HepG2 (cell line): ENCODE measurements around the gene FGF19. TPM values are rescaled to one million over a fixed set of nuclear protein-coding genes. Genes with fewer than 3 reads are reported as not detected.

Experiments used
- ATF7 ChIP-seq, 2 experiments: fragments of 450-650 bp in 1 of 2; sonication (generic) in 1 of 2; formaldehyde crosslinking in 1 of 2; IDR thresholded peaks; 2 replicates each; pipeline versions ENCODE4 v1.4.0 to v1.6.1; 2016 to 2020; ENCODE audit warnings: antibody characterized with exemption in 1 of 2, mild to moderate bottlenecking in 1 of 2, missing genetic modification reagents in 1 of 2
- ATM ChIP-seq: fragments of 450-650 bp; IDR thresholded peaks from 2 replicates; pipeline ENCODE4 v1.7.1; 2017; ENCODE audit warnings: mild to moderate bottlenecking, borderline replicate concordance
- CCDC6 ChIP-seq: sonication (generic); formaldehyde crosslinking; IDR thresholded peaks from 2 replicates; pipeline ENCODE4 v1.8.1; 2022; ENCODE audit warnings: mild to moderate bottlenecking, missing genetic modification reagents, moderate library complexity
- MTA3 ChIP-seq: sonication (generic); formaldehyde crosslinking; IDR thresholded peaks from 2 replicates; pipeline ENCODE4 v1.4.0; 2020; ENCODE audit warnings: missing genetic modification reagents
- MTF2 ChIP-seq: sonication (generic); formaldehyde crosslinking; IDR thresholded peaks from 2 replicates; pipeline ENCODE4 v1.5.0; 2020; ENCODE audit warnings: missing genetic modification reagents, borderline replicate concordance
- MYNN ChIP-seq: sonication (generic); formaldehyde crosslinking; IDR thresholded peaks from 2 replicates; pipeline ENCODE4 v1.4.0; 2020; ENCODE audit warnings: mild to moderate bottlenecking, low read depth, missing genetic modification reagents
- PRMT3 ChIP-seq: sonication (generic); formaldehyde crosslinking; IDR thresholded peaks from 2 replicates; pipeline ENCODE4 v1.8.1; 2022; ENCODE audit warnings: low read depth, mild to moderate bottlenecking, moderate library complexity, missing genetic modification reagents, borderline replicate concordance
- SMARCE1 ChIP-seq: fragments of 450-650 bp; IDR thresholded peaks from 2 replicates; pipeline ENCODE4 v1.6.1; 2017; ENCODE audit warnings: borderline replicate concordance
- SOX6 ChIP-seq, 2 experiments: fragments of 450-650 bp in 1 of 2; sonication (generic) in 1 of 2; formaldehyde crosslinking in 1 of 2; IDR thresholded peaks; 2 replicates each; pipeline versions ENCODE4 v1.4.0 to v1.6.1; 2017 to 2020; ENCODE audit warnings: antibody characterized with exemption in 1 of 2, mild to moderate bottlenecking in 1 of 2, missing genetic modification reagents in 1 of 2
- SRSF4 ChIP-seq: fragments of 200-400 bp; formaldehyde crosslinking; IDR thresholded peaks from one replicate; pipeline ENCODE4 v1.6.1; 2018; ENCODE audit warnings: mild to moderate bottlenecking, low read depth, low read length, moderate library complexity; ENCODE audit not compliant: poor library complexity, severe bottlenecking
- SRY ChIP-seq: sonication (generic); formaldehyde crosslinking; IDR thresholded peaks from 2 replicates; pipeline ENCODE4 v1.8.0; 2022; ENCODE audit warnings: mild to moderate bottlenecking, missing genetic modification reagents
- TCF7 ChIP-seq: sonication (generic); IDR thresholded peaks from 2 replicates; pipeline ENCODE4 v1.6.1; 2016; ENCODE audit warnings: antibody characterized with exemption, low read depth
- ZNF138 ChIP-seq: sonication (generic); formaldehyde crosslinking; IDR thresholded peaks from 2 replicates; pipeline ENCODE4 v1.5.0; 2020; ENCODE audit warnings: mild to moderate bottlenecking, low read depth, missing genetic modification reagents
- ZNF235 ChIP-seq: sonication (generic); formaldehyde crosslinking; IDR thresholded peaks from 2 replicates; pipeline ENCODE4 v1.8.1; 2023; ENCODE audit warnings: mild to moderate bottlenecking, missing genetic modification reagents, borderline replicate concordance
- ZNF563 ChIP-seq: sonication (generic); formaldehyde crosslinking; IDR thresholded peaks from 2 replicates; pipeline ENCODE4 v1.8.0; 2022; ENCODE audit warnings: mild to moderate bottlenecking, moderate library complexity, missing genetic modification reagents
- ZNF564 ChIP-seq: sonication (generic); formaldehyde crosslinking; IDR thresholded peaks from 2 replicates; pipeline ENCODE4 v1.8.1; 2023; ENCODE audit warnings: mild to moderate bottlenecking, missing genetic modification reagents
- ZNF614 ChIP-seq: IDR thresholded peaks from 2 replicates; pipeline ENCODE4 v1.6.1; 2018; ENCODE audit warnings: missing biosample characterization, missing genetic modification reagents, inconsistent platforms, borderline replicate concordance
- ZNF850 ChIP-seq: sonication (generic); formaldehyde crosslinking; conservative IDR thresholded peaks from 2 replicates; pipeline ENCODE4 v1.9.0; 2021; ENCODE audit warnings: mild to moderate bottlenecking, missing genetic modification reagents
- ZZZ3 ChIP-seq: sonication (generic); formaldehyde crosslinking; IDR thresholded peaks from 2 replicates; pipeline ENCODE4 v1.4.0; 2020; ENCODE audit warnings: missing genetic modification reagents, mild to moderate bottlenecking, borderline replicate concordance
- polyA plus RNA-seq, 8 experiments: library from polyadenylated mRNA; depleted of rRNA in 3 of 8; stranded (reverse) in 7 of 8; unstranded in 1 of 8; fragments of >200 nt; fragmentation: Illumina TruSeq in 4 of 8; extraction: Trizol in 4 of 8; gene quantifications; 2 replicates each; pipeline versions ENCODE4 v1.2.1 to v1.2.3, GENCODE V29; 2011 to 2016; ENCODE audit warnings: low read depth in 4 of 8, missing spikeins in 1 of 8, mixed read lengths in 1 of 8; ENCODE audit not compliant: insufficient read depth in 1 of 8
- total RNA-seq, 5 experiments: library from RNA; depleted of rRNA; stranded (reverse); fragments of >200 nt; fragmentation: Illumina TruSeq; extraction: Trizol; gene quantifications; 2 replicates each; pipeline ENCODE4 v1.2.3, GENCODE V29; 2016; ENCODE audit warnings: low read depth in 1 of 5
- TF ChIP-seq, protein P1 (sequence below): sonication (generic); formaldehyde crosslinking; IDR thresholded peaks from 2 replicates; pipeline ENCODE4 v1.4.0; 2020; ENCODE audit warnings: missing genetic modification reagents
- TF ChIP-seq, protein P2 (sequence below): sonication (generic); formaldehyde crosslinking; IDR thresholded peaks from 2 replicates; pipeline ENCODE4 v1.4.0; 2020; ENCODE audit warnings: missing genetic modification reagents, borderline replicate concordance
- TF ChIP-seq, protein P3 (sequence below): sonication (generic); formaldehyde crosslinking; IDR thresholded peaks from 2 replicates; pipeline ENCODE4 v1.8.1; 2023; ENCODE audit warnings: missing genetic modification reagents, mild to moderate bottlenecking, borderline replicate concordance
- TF ChIP-seq, protein P4 (sequence below): IDR thresholded peaks from 2 replicates; pipeline ENCODE4 v1.6.1; 2016; ENCODE audit warnings: low read depth, borderline replicate concordance
- TF ChIP-seq, protein P5 (sequence below): sonication (generic); formaldehyde crosslinking; IDR thresholded peaks from 2 replicates; pipeline ENCODE4 v1.8.1; 2023; ENCODE audit warnings: missing genetic modification reagents, inconsistent platforms, borderline replicate concordance

Gene FGF19
- total and polyA plus RNA-seq, 2 of the 13 experiments (the other 11 are each of a cell fraction or from before 2014, with no cell fraction given): 0.07 TPM; not detected in 1

DNA sequence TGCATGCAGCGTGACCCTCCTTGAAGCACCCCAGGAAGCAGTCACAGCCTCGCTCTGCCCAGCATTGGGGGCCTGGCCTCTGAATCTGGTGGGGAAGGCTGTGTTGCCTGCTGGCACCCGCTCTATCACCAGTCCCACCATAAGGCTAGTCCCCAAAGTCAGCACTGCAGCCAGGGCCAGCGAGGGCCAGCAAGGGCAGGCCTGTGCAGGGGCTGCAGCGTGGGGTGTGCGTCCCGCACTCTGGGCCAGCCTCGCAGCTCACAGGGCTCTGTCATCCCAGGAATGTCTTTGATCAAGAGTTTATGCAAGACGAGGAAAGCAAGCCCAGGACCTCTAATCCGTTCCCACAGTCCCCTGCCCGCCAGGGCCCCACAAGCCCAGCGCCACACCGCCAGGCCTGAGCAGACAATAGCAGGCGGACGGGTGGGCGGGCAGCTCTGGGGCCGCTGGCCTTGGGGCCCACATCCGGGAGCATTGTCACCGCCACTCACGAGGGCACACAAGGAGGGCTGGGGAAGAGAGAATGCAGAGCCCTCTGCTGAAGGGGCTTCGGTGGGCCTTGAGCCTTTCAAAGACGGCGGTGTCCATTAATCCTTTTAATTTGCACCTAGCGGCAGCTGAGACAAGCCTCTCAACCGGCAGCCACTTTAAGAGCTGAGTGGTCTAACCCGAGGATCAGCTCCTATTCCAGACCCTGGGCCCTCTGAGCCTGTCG lies 45.8 kb downstream of the FGF19 start (continued):
- TF ChIP-seq, protein P1, sequence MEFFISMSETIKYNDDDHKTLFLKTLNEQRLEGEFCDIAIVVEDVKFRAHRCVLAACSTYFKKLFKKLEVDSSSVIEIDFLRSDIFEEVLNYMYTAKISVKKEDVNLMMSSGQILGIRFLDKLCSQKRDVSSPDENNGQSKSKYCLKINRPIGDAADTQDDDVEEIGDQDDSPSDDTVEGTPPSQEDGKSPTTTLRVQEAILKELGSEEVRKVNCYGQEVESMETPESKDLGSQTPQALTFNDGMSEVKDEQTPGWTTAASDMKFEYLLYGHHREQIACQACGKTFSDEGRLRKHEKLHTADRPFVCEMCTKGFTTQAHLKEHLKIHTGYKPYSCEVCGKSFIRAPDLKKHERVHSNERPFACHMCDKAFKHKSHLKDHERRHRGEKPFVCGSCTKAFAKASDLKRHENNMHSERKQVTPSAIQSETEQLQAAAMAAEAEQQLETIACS: peak; percentile 30; the same call in 1 of the 2 replicates
- TF ChIP-seq, protein P2, sequence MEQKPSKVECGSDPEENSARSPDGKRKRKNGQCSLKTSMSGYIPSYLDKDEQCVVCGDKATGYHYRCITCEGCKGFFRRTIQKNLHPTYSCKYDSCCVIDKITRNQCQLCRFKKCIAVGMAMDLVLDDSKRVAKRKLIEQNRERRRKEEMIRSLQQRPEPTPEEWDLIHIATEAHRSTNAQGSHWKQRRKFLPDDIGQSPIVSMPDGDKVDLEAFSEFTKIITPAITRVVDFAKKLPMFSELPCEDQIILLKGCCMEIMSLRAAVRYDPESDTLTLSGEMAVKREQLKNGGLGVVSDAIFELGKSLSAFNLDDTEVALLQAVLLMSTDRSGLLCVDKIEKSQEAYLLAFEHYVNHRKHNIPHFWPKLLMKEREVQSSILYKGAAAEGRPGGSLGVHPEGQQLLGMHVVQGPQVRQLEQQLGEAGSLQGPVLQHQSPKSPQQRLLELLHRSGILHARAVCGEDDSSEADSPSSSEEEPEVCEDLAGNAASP: peak; percentile 83; the same call in 1 of the 2 replicates
- TF ChIP-seq MTF2: no peak
- TF ChIP-seq CCDC6 (CRISPR knock-in tag): no peak
- TF ChIP-seq, protein P3, sequence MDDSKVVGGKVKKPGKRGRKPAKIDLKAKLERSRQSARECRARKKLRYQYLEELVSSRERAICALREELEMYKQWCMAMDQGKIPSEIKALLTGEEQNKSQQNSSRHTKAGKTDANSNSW (CRISPR knock-in tag): no peak
- TF ChIP-seq ZNF850 (CRISPR knock-in tag): no peak
- TF ChIP-seq ZZZ3 (CRISPR knock-in tag): peak; percentile 70; the same call in 1 of the 2 replicates
- no peak for TF ChIP-seq SMARCE1
- peak; percentile 94 for TF ChIP-seq TCF7
- TF ChIP-seq ZNF235 (CRISPR knock-in tag): no peak
- no peak for TF ChIP-seq ATF7 (IDR thresholded peaks at IDR 0.05)
- no peak; the same call in 1 of the 2 replicates for TF ChIP-seq ATF7 (CRISPR knock-in tag; IDR thresholded peaks at IDR 0.05)
- peak; percentile 71; the same call in 1 of the 2 replicates for TF ChIP-seq MYNN
- TF ChIP-seq, protein P4, sequence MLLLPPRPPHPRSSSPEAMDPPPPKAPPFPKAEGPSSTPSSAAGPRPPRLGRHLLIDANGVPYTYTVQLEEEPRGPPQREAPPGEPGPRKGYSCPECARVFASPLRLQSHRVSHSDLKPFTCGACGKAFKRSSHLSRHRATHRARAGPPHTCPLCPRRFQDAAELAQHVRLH: peak; percentile 74; the same call in 1 of the 2 replicates
- no peak for TF ChIP-seq PRMT3 (CRISPR knock-in tag)
- peak; percentile 77; the same call in 1 of the 2 replicates for TF ChIP-seq ZNF614 (CRISPR knock-in tag)
- peak; percentile 69; the same call in 1 of the 2 replicates for TF ChIP-seq ZNF138 (CRISPR knock-in tag)
- TF ChIP-seq SRSF4: no peak
- TF ChIP-seq SRY (CRISPR knock-in tag): peak; percentile 45
- peak; percentile 69; the same call in 1 of the 2 replicates for TF ChIP-seq ZNF563 (CRISPR knock-in tag)
- TF ChIP-seq ATM: no peak
- peak; percentile 83 for TF ChIP-seq ZNF564 (CRISPR knock-in tag)
- TF ChIP-seq SOX6 (IDR thresholded peaks at IDR 0.05): no peak
- peak; percentile 100 for TF ChIP-seq SOX6 (CRISPR knock-in tag; IDR thresholded peaks at IDR 0.05)
- TF ChIP-seq, protein P5, sequence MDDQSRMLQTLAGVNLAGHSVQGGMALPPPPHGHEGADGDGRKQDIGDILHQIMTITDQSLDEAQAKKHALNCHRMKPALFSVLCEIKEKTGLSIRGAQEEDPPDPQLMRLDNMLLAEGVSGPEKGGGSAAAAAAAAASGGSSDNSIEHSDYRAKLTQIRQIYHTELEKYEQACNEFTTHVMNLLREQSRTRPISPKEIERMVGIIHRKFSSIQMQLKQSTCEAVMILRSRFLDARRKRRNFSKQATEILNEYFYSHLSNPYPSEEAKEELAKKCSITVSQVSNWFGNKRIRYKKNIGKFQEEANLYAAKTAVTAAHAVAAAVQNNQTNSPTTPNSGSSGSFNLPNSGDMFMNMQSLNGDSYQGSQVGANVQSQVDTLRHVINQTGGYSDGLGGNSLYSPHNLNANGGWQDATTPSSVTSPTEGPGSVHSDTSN (CRISPR knock-in tag): no peak; the same call in 1 of the 2 replicates
- no peak for TF ChIP-seq MTA3
